ENCODE results near the gene ANKRD65.
"Not testable (repeated sequence)": the region's sequence is repeated elsewhere in the genome, so short reads cannot be mapped to it uniquely, and the experiment has no call there.

The ANKRD65 gene

GRCh38 chr1:1430114-1430982 is 9.3 kb upstream of the ANKRD65 start:
- no peak for DNase-seq (ENCODE audit: low read depth)
- TF ChIP-seq, protein P1, sequence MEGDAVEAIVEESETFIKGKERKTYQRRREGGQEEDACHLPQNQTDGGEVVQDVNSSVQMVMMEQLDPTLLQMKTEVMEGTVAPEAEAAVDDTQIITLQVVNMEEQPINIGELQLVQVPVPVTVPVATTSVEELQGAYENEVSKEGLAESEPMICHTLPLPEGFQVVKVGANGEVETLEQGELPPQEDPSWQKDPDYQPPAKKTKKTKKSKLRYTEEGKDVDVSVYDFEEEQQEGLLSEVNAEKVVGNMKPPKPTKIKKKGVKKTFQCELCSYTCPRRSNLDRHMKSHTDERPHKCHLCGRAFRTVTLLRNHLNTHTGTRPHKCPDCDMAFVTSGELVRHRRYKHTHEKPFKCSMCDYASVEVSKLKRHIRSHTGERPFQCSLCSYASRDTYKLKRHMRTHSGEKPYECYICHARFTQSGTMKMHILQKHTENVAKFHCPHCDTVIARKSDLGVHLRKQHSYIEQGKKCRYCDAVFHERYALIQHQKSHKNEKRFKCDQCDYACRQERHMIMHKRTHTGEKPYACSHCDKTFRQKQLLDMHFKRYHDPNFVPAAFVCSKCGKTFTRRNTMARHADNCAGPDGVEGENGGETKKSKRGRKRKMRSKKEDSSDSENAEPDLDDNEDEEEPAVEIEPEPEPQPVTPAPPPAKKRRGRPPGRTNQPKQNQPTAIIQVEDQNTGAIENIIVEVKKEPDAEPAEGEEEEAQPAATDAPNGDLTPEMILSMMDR (IDR thresholded peaks at IDR 0.05; ENCODE audit: low read depth, low read length, missing control alignments), result no peak
- no peak overlapping the region for H3K4me3 ChIP-seq (ENCODE audit: low read depth, low read length)

GRCh38 chr1:1429671-1430073 is 8.6 kb upstream of the ANKRD65 start:
- no peak for DNase-seq (ENCODE audit: low read depth)
- no peak overlapping the region for H3K4me3 ChIP-seq (ENCODE audit: low read depth, low read length)
- TF ChIP-seq, protein P1 (IDR thresholded peaks at IDR 0.05; ENCODE audit: low read depth, low read length, missing control alignments), result no peak

DNA sequence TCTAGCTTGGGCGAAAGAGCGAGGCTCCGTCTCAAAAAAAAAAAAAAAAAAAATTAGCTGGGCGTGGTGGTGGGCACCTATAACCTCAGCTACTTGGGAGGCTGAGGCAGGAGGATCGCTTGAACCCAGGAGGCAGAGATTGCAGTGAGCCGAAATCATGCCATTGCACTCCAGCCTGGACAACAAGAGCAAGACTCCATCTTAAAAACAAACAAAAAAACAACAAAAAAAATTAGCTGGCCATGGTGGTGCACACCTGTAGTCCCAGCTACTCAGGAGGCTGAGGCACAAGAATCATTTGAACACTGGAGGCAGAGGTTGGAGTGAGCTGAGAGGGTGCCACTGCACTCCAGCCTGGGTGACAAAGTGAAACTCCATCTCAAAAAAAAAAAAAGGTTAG is 7.9 kb upstream of the ANKRD65 start:
- not testable (repeated sequence) for H3K4me3 ChIP-seq (ENCODE audit: low read depth, low read length); DNase-seq (ENCODE audit: low read depth)

GRCh38 chr1:1428174-1428573 is 7.1 kb upstream of the ANKRD65 start:
- no peak for DNase-seq (ENCODE audit: low read depth)
- H3K4me3 ChIP-seq (ENCODE audit: low read depth, low read length), result no peak overlapping the region
- TF ChIP-seq, protein P1 (IDR thresholded peaks at IDR 0.05; ENCODE audit: low read depth, low read length, missing control alignments), result no peak

GRCh38 chr1:1427820-1428148 is 6.7 kb upstream of the ANKRD65 start:
- TF ChIP-seq, protein P1 (IDR thresholded peaks at IDR 0.05; ENCODE audit: low read depth, low read length, missing control alignments), result no peak
- H3K4me3 ChIP-seq (ENCODE audit: low read depth, low read length), result no peak overlapping the region

GRCh38 chr1:1427106-1427819 is 6.2 kb upstream of the ANKRD65 start:
- TF ChIP-seq, protein P1 (IDR thresholded peaks at IDR 0.05; ENCODE audit: low read depth, low read length, missing control alignments), result no peak
- no peak for DNase-seq (ENCODE audit: low read depth)
- no peak overlapping the region for H3K4me3 ChIP-seq (ENCODE audit: low read depth, low read length)

More at GRCh38 chr1:1427820-1428148, 6.7 kb upstream of the ANKRD65 start:
- DNase-seq (ENCODE audit: low read depth), result no peak

GRCh38 chr1:1426496-1427105 is 5.5 kb upstream of the ANKRD65 start:
- no peak overlapping the region for H3K4me3 ChIP-seq (ENCODE audit: low read depth, low read length)
- TF ChIP-seq, protein P1 (IDR thresholded peaks at IDR 0.05; ENCODE audit: low read depth, low read length, missing control alignments), result no peak
- no peak for DNase-seq (ENCODE audit: low read depth)

Measured in GM12864 (cell line).